H1 (cell line): ENCODE results near the gene EGFLAM. TPM values are rescaled to one million over a fixed set of nuclear protein-coding genes. Genes with fewer than 3 reads are reported as not detected.

Experiments
- BACH1 ChIP-seq: IDR thresholded peaks from 2 replicates; pipeline ENCODE4 v1.6.1; 2012; ENCODE audit warnings: low read length, improper control_type of control experiment
- CEBPB ChIP-seq: IDR thresholded peaks from 2 replicates; pipeline ENCODE4 v1.6.1; 2012; ENCODE audit warnings: low read depth, low read length
- CHD1 ChIP-seq: IDR thresholded peaks from 2 replicates; pipeline ENCODE4 v1.6.1; 2012; ENCODE audit warnings: low read depth, low read length, improper control_type of control experiment
- CHD7 ChIP-seq: fragments of 300-600 bp; sonication (generic); IDR thresholded peaks from 2 replicates; pipeline ENCODE4 v1.7.1; 2012; ENCODE audit warnings: low read length, moderate library complexity, mild to moderate bottlenecking, inconsistent platforms; ENCODE audit not compliant: insufficient replicate concordance
- E2F6 ChIP-seq: IDR thresholded peaks from 2 replicates; pipeline ENCODE4 v1.6.1; 2012; ENCODE audit warnings: inconsistent platforms
- FOSL1 ChIP-seq: IDR thresholded peaks from 2 replicates; pipeline ENCODE4 v1.6.1; 2011; ENCODE audit warnings: mild to moderate bottlenecking, low read depth, low read length, moderate library complexity; ENCODE audit not compliant: insufficient read depth
- GABPA ChIP-seq: IDR thresholded peaks from 2 replicates; pipeline ENCODE4 v1.6.1; 2011; ENCODE audit warnings: mild to moderate bottlenecking, low read length, moderate library complexity, borderline replicate concordance; ENCODE audit not compliant: insufficient read depth
- KDM4A ChIP-seq: IDR thresholded peaks from one replicate; pipeline ENCODE4 v1.7.1; 2012; ENCODE audit warnings: low read depth, mild to moderate bottlenecking, moderate library complexity, low read length, inconsistent platforms; ENCODE audit not compliant: severe bottlenecking
- SP2 ChIP-seq: IDR thresholded peaks from 2 replicates; pipeline ENCODE4 v1.6.1; 2012; ENCODE audit warnings: mild to moderate bottlenecking, low read length, inconsistent platforms
- ZNF274 ChIP-seq: IDR thresholded peaks from 2 replicates; pipeline ENCODE4 v1.7.0; 2012; ENCODE audit warnings: low read length, borderline replicate concordance; ENCODE audit errors: extremely low read depth
- polyA plus RNA-seq, 7 experiments: library from polyadenylated mRNA; depleted of rRNA in 3 of 7; stranded (reverse) in 5 of 7; unstranded in 2 of 7; fragments of >200 nt in 5 of 7; fragments of 200-250 nt in 2 of 7; gene quantifications; 1 replicate in 5 of 7; 2 replicates in 1 of 7; 4 replicates in 1 of 7; pipeline versions ENCODE4 v1.2.1 to v1.2.3, GENCODE V29; 2011 to 2013; ENCODE audit warnings: missing spikeins in 2 of 7, mixed read lengths in 2 of 7
- total RNA-seq: library from RNA; stranded (reverse); fragmentation: NEBNext Ultra II Directional; extraction: Animal tissue kit (Norgen Biotek cat#: 25700); gene quantifications from 2 replicates; pipeline ENCODE4 v1.2.1, GENCODE V29; 2021

EGFLAM gene
- total and polyA plus RNA-seq, 2 of the 8 experiments (the other 6 are each of a cell fraction or from before 2014, with no cell fraction given): 0.20 to 0.24 TPM

- TF ChIP-seq CHD7: no peak
- TF ChIP-seq SP2: no peak
- no peak for TF ChIP-seq CHD1
- no peak for TF ChIP-seq KDM4A
- no peak for TF ChIP-seq BACH1
- TF ChIP-seq E2F6: no peak
- TF ChIP-seq ZNF274: no peak
- TF ChIP-seq FOSL1: no peak
- TF ChIP-seq GABPA: no peak
- no peak for TF ChIP-seq CEBPB
Observed at GRCh38 chr5:38466424-38467189, 208.2 kb downstream of the EGFLAM start (continued).
